Measurements from ENCODE around the gene ABCC3.

The ABCC3 gene

GRCh38 chr17:50737118-50737698, 102.5 kb downstream of the ABCC3 start:
- no peak for DNase-seq (ENCODE audit: low read depth in 2 of 2)

- no peak for DNase-seq (ENCODE audit: low read depth in 2 of 2)
Observed at GRCh38 chr17:50739098-50739497, 104.4 kb downstream of the ABCC3 start.

Measured in stimulated activated CD8-positive, alpha-beta memory T cell treated with anti-CD3 and anti-CD28 coated beads, Interleukin-2, amount 100 ng/mL, for 1 hour (primary cell).